DMS53 treated with DMSO at 0.1 percent for 48 hours (cell line): ENCODE data around the gene HAGH.

Source experiments
- DNase-seq: peaks from one replicate; lab custom pipeline; 2025; ENCODE audit not compliant: unreplicated experiment; lab: John Stamatoyannopoulos, UW

HAGH gene

DNA sequence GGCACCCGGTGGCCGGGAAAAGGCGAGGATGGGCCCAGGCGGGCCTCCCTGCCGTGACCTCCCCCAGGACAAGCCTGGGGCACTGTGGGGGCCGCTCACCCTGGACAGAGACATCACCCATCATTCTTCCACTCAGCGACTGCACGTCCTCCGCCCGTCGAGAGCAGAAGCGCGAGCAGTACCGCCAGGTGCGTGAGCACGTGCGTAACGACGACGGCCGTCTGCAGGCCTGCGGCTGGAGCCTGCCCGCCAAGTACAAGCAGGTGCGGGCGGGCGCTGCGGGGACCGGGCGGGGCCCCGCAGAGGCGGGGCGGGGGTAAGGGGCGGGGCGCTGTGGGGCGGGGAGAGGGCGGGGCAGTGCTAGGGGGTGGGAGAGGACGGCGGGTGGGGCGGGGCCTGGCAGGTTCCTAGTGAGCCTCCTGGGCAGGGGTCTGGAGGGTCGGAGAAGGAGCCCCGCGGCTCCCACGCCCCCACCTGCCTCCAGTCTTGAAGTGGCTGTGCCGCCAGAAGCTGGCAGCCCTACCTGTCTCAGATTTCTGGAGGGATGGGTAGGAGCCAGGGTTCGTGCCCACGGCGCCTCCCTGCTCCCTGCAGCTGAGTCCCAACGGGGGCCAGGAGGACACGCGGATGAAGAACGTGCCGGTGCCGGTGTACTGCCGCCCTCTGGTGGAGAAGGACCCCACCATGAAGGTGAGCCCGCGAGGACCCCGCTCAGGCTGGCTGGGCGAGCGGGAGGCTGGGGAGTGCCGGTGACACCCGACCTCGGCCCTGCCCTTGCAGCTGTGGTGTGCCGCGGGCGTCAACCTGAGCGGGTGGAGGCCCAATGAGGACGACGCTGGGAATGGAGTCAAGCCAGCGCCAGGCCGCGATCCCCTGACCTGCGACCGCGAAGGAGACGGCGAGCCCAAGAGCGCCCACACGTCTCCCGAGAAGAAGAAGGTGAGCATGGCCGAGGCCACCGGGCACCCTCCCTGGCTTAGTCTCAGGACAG is 62.8 kb downstream of the HAGH start:
- DNase-seq, result no peak

DNA sequence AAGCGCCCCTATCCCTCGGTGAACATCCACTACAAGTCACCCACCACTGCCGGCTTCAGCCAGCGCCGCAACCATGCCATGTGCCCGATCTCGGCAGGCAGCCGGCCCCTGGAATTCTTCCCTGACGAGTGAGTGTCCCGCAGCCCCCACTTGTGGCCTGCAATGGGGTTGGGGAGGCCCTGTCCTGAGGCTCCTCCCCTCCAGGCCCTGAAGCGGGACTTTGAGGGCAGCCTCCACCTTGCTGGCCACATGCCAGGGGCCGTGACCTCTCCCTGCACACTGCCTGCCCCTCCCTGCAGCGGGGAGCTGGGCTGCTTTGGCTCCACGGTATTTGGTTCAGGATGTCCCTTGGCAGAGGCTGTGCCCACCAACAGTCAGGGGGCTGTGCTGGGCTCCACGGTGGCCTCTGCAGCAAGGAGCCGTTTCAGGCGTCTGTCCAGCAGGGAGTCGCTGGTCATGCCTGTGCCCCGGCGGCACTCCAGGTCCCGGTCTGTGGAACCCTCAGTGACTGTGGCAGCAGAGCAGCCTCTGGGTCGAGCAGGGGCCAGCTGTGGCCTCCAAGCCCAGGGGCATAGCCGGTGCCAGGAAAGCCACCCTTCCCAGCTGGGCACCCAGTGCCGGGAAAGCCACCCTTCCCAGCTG is 63.6 kb downstream of the HAGH start:
- no peak for DNase-seq

DNA sequence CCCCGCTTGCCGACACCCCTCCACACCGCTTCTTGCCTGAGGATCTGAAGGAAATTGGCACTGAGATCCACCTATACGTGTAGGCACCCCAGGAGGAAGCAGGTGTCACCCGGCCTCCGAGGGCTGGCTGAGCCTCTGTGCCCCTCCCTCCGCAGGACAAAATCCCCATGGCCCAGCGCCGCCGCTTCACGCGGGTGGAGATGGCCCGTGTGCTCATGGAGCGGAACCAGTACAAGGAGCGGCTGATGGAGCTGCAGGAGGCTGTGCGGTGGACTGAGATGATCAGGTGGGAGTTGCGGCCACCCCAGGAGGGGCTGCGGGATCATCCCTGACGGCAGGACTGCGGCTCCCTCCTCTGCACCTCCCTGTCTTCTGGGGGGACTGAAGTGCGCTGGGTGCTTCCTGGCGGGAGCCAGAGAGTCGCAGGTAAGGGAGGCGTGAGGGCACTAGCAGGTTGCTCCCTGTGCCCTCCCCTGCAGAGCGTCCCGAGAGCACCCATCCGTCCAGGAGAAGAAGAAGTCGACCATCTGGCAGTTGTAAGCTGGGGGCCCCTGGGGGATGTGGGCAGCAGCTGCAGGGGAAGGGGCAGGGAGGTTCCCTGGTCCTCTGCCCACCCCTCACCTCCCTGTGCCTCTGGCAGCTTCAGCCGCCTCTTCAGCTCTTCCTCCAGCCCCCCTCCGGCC is 64.3 kb downstream of the HAGH start:
- no peak for DNase-seq

DNA sequence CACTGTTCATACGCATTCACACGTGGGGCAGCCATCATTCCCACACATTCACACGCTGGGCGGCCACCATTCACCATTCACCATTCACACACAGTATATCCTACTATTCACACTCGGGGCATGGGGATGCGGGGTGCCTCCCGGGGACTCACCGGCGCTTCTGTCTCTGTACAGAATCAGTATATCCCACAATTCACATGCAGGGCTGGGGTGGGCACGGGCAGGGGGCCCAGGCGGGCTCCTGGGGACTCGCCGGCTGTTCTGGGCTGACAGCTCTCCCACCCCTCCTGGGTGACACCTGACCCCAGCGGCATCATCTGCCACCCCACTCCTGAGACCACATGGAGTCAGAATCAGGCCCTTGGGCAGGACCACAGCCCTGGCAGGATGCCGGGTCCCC is 64.9 kb downstream of the HAGH start:
- DNase-seq, result no peak

DNA sequence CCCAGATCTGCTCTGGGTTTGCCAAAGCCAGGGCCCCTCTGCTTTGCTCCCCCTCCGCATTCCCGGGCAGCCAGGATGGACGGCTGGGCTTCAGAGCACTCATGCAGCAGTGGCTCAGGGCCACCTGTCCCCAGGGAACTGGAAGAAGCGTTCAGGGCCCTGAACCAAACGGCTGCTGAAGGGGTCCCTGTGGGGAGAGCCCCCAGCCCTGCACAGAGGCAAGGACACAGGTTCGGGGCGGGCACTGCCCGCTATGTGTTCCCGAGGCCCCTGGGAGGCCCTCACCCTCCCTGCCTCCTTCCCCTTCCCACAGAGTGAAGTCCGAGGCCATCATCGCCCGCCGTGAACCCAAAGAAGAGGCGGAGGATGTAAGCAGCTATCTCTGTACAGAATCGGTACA is 65.7 kb downstream of the HAGH start:
- DNase-seq, result no peak

DNA sequence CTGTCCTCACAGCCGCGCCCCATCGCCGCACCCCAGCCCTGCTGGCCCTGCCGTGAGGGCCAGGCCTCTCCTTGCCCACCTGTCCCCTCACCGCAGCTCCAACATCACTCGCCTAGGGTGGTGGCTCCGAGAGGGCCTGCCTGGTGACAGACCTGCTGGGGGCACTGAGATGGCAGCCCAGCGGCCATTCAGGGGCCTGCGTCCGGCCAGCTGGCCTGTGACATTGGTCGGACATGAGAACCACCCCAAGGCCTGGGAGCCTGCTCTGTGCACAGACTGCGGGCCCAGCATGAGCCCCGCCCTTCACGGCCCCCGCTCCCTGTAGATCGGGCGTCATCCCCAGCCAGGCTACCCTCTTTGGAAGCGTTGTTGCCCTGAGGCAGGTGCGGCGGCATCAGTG is 67.1 kb downstream of the HAGH start:
- no peak for DNase-seq

DNA sequence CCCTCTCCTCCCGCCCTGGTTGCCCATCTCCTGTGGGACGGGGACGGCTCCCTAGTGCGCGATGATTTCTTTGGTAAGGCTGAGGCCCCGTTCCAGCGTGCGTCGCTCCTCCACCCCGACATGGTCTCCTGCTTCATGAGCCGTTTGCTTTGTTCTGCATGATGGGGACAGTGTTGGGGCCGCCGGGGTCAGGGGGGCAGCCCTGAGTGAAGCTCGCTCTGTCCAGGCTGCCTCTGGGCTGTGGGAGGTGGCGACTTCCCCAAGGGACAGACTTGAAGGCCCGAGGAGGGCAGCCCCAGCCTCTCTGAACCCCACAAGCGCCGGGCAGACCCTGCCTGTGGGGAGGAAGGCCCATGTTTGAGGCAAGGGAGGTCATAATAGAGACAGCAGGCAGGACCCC is 67.7 kb downstream of the HAGH start:
- no peak for DNase-seq

DNA sequence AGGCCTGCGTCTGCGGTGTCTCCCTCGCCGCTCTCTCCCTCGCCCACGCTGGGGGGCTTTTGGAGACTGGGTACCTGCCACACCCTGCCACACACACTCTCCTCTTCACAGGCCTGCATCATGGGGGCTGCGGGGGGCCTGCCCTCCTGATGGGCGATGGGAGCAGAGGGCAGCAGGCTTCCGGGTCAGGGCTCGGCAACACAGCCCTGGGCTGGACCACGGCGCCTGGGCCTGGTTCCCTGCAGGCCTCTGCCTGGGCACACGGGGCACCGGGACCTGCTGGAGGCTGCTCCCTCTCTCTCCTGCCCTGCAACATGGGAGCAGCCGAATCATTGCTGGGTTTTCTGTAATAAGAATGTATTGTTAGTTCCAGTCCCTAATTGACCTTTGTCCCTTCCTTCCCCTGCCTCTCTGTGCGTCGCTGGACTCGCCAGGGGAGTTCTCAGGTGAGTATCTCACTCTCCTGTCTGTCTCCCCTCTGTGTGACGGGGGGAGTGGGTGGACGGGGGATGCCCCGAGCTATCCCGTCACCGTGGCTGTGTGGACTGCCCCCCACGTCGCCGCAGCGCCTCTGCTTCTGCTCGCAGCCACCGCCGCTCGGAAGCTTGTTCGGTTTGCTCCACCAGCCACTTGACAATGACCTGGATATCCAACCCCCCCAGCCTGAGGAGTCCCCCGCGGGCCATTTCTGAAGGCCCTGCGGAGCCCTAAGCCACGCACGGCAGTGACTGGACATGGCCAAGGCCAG is 68.7 kb downstream of the HAGH start:
- DNase-seq, result no peak
